Kidney (tissue), 14 donors: ENCODE measurements around the gene TSHZ2. TPM values are rescaled to one million over a fixed set of nuclear protein-coding genes. Genes with fewer than 3 reads are reported as not detected.

Experiments used
- DNase-seq, 5 donors: peaks; one replicate each; pipeline ENCODE4 v3.0.0-alpha.2; 2013 to 2020
- FAIRE-seq: peaks from 2 replicates; lab custom pipeline; 2012; peaks lifted over from hg19 to GRCh38; lab: Jason Lieb, UNC
- H3K27ac ChIP-seq, 2 donors: one replicate each; pipeline ENCODE4 v1.7.0; 2013; ENCODE audit warnings: low read depth in 2 of 2, low read length in 2 of 2, inconsistent platforms in 1 of 2
- H3K27me3 ChIP-seq: one replicate; pipeline ENCODE4 v1.7.1; 2013; ENCODE audit warnings: low read length, inconsistent platforms; ENCODE audit not compliant: control insufficient read depth, insufficient read depth
- H3K36me3 ChIP-seq, 3 donors: one replicate each; pipeline versions ENCODE4 v1.7.0 to v1.7.1; 2013; ENCODE audit warnings: low read length in 3 of 3, control low read depth in 1 of 3, inconsistent platforms in 1 of 3; ENCODE audit not compliant: insufficient read depth in 3 of 3, control insufficient read depth in 2 of 3
- H3K4me1 ChIP-seq, 3 donors: one replicate each; pipeline versions ENCODE4 v1.7.0 to v1.7.1; 2013; ENCODE audit warnings: low read length in 3 of 3, inconsistent platforms in 1 of 3, low read depth in 1 of 3; ENCODE audit not compliant: control insufficient read depth in 2 of 3, insufficient read depth in 2 of 3
- H3K4me3 ChIP-seq, 3 donors: one replicate each; pipeline versions ENCODE4 v1.7.0 to v1.8.1; 2013; ENCODE audit warnings: low read length in 3 of 3, control low read depth in 1 of 3, inconsistent platforms in 1 of 3
- H3K9ac ChIP-seq, 3 donors: one replicate each; pipeline versions ENCODE4 v1.7.0 to v1.7.1; 2013; ENCODE audit warnings: low read length in 3 of 3, control low read depth in 1 of 3, inconsistent platforms in 1 of 3
- H3K9me3 ChIP-seq, 3 donors: one replicate each; pipeline versions ENCODE4 v1.7.0 to v1.7.1; 2013; ENCODE audit warnings: low read length in 3 of 3, control low read depth in 1 of 3, inconsistent platforms in 1 of 3; ENCODE audit not compliant: control insufficient read depth in 2 of 3, insufficient read depth in 1 of 3
- CTCF ChIP-seq: IDR thresholded peaks from 3 replicates; pipeline ENCODE4 v1.5.1; 2012; ENCODE audit warnings: mild to moderate bottlenecking, moderate library complexity, borderline replicate concordance; ENCODE audit not compliant: insufficient read depth; ENCODE audit errors: extremely low read depth
- intact Hi-C: fragments of 100-400 bp; cut with DNase I; formaldehyde crosslinking; loops from one replicate; pipeline ENCODE4 v1.11.1; 2022
- polyA plus RNA-seq: library from polyadenylated mRNA; stranded (reverse); fragments of 350-450 nt; fragmentation: Illumina TruSeq; extraction: RNeasy Lipid Tissue Mini Kit (QIAGEN cat#74804); gene quantifications from one replicate; pipeline ENCODE4 v1.2.3, GENCODE V29; 2014; ENCODE audit warnings: low read depth, low replicate concordance; ENCODE audit not compliant: insufficient read depth
- total RNA-seq: library from RNA; stranded (reverse); fragmentation: NEBNext Ultra II Directional; extraction: Animal tissue kit (Norgen Biotek cat#: 25700); gene quantifications from one replicate; pipeline ENCODE4 v1.2.1, GENCODE V29; 2021
- donor health status: control.
- donor health status: control.
- donor health status: control.
- donor health status: control.
- donor health status: control.
- donor health status: DM: yes; HTN: yes; CAD: no.
- donor health status: Normal renal cell carcinoma (clear cell type).

Gene TSHZ2
- total and polyA plus RNA-seq, 2 donors from 2014 or later, result 0.86 to 15.5 TPM

GRCh38 chr20:53291548-53291947 lies 319.4 kb downstream of the TSHZ2 start:
- H3K4me1 ChIP-seq, result no peaks in the 10 kb centered on the region
- DNase-seq (no peak), FAIRE-seq (no peak)
- H3K36me3 ChIP-seq, result no peaks in the 10 kb centered on the region
- H3K9me3 ChIP-seq, result no peaks in the 10 kb centered on the region
- no peak for TF ChIP-seq CTCF
- no peak overlapping the region for H3K9ac ChIP-seq
- no peak overlapping the region for H3K27ac ChIP-seq
- no peak overlapping the region for H3K4me3 ChIP-seq
- intact Hi-C loops, result no loop called here
- no peaks in the 10 kb centered on the region for H3K27me3 ChIP-seq

- TF ChIP-seq CTCF, result no peak
- intact Hi-C loops, result no loop called here
- Histone ChIP-seq H3K27ac (no peak overlapping the region), H3K36me3 (no peaks in the 10 kb centered on the region), H3K4me3 (no peak overlapping the region), H3K9ac (no peak overlapping the region), H3K9me3 (no peaks in the 10 kb centered on the region), H3K27me3 (no peaks in the 10 kb centered on the region), H3K4me1 (no peaks in the 10 kb centered on the region)
- DNase-seq (no peak), FAIRE-seq (no peak)
Measured at GRCh38 chr20:53292347-53292746, 320.2 kb downstream of the TSHZ2 start.

GRCh38 chr20:53294804-53295203 lies 322.6 kb downstream of the TSHZ2 start:
- Histone ChIP-seq H3K9ac (no peak overlapping the region), H3K27me3 (no peaks in the 10 kb centered on the region), H3K4me1 (no peaks in the 10 kb centered on the region), H3K27ac (no peak overlapping the region), H3K9me3 (no peaks in the 10 kb centered on the region), H3K4me3 (no peak overlapping the region), H3K36me3 (no peaks in the 10 kb centered on the region)
- intact Hi-C loops, result no loop called here
- no peak for DNase-seq
- no peak for TF ChIP-seq CTCF
- no peak for FAIRE-seq

- Histone ChIP-seq H3K9ac (no peak overlapping the region), H3K36me3 (no peaks in the 10 kb centered on the region), H3K27me3 (no peaks in the 10 kb centered on the region), H3K4me1 (no peaks in the 10 kb centered on the region), H3K4me3 (no peak overlapping the region), H3K27ac (no peak overlapping the region), H3K9me3 (no peaks in the 10 kb centered on the region)
- TF ChIP-seq CTCF, result no peak
- no peak for FAIRE-seq
- intact Hi-C loops, result no loop called here
- DNase-seq, result no peak
Measured at GRCh38 chr20:53296025-53296424, 323.9 kb downstream of the TSHZ2 start.
